D721Med (cell line): ENCODE results near the gene REV3L.

Experiments used
- DNase-seq: peaks from one replicate; pipeline ENCODE4 v3.0.0; 2011; ENCODE audit warnings: low spot score; ENCODE audit not compliant: insufficient read length
- FAIRE-seq: peaks from 2 replicates; lab custom pipeline; 2011; peaks lifted over from hg19 to GRCh38; lab: Jason Lieb, UNC
- TF ChIP-seq, protein P1 (sequence below): IDR thresholded peaks from 2 replicates; pipeline ENCODE4 v1.5.1; 2012; ENCODE audit warnings: mild to moderate bottlenecking, control low read depth; ENCODE audit not compliant: insufficient read depth; ENCODE audit errors: missing control alignments

The REV3L gene

DNA sequence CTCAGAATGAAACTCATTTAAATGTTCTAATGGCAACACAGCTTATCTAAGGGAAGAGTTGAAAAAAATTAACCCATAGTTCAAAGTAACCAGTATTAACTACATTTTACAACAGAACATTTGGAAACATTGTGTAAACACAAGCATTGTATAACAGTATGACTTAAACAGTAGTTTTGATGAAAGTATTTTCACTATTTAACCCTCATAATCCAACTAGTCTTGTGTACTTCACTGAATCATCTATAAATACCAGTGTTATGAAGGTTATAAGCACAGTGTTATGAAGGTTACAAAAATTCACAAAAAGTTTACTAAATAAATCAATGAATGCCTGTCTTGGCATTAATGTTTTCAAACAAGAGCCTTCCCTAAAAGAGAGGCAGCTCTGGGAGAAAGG lies 66.5 kb downstream of the REV3L start:
- DNase-seq: no peak
- FAIRE-seq: no peak
- TF ChIP-seq, protein P1, sequence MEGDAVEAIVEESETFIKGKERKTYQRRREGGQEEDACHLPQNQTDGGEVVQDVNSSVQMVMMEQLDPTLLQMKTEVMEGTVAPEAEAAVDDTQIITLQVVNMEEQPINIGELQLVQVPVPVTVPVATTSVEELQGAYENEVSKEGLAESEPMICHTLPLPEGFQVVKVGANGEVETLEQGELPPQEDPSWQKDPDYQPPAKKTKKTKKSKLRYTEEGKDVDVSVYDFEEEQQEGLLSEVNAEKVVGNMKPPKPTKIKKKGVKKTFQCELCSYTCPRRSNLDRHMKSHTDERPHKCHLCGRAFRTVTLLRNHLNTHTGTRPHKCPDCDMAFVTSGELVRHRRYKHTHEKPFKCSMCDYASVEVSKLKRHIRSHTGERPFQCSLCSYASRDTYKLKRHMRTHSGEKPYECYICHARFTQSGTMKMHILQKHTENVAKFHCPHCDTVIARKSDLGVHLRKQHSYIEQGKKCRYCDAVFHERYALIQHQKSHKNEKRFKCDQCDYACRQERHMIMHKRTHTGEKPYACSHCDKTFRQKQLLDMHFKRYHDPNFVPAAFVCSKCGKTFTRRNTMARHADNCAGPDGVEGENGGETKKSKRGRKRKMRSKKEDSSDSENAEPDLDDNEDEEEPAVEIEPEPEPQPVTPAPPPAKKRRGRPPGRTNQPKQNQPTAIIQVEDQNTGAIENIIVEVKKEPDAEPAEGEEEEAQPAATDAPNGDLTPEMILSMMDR: no peak

DNA sequence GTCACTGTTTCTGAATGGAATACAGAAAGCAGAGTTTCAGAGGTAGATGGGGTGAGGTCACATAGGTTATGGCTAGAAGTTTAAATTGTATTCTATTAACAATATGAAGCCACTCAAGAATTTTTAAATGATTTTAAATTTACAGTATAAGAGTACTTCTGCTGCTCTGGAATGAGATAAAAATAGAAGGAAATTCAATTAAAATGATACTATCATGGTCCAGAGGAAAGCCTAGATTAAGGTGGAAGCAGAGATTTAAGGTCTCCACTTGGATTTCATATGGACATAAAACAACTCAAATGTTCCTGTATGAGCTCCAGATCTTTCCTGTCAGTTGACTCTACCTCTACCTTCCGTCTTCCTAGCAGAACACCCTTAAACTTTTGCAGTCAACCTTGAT lies 68.6 kb downstream of the REV3L start:
- DNase-seq (no peak), FAIRE-seq (no peak)
- TF ChIP-seq, protein P1: no peak

DNA sequence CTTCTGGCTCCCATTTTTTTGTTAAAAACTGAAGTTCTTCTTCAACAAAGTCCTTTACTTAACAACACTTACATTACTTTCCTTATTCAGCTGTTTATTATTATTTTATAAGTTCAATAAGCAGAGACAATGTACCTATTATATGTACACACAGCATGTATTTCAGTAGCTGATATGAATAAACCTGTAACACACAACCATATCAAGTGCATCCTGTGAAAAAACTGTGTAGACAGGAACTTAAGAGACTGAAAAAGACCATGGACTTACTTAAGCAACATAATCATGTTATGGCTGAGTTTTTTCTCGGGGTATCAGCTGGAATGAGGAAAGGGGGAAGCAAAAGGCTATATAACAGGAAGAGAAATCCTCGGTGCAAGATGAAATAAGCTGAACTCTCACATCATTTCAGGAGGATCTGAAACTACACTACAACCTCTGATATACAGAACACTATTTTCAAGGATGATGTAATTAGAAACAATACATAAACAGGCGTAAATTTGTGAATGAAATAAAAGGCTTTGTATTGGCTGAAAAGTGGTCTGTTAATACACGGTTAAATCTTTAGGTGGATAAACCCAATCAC lies 70.9 kb downstream of the REV3L start:
- FAIRE-seq: no peak
- TF ChIP-seq, protein P1: no peak
- DNase-seq: no peak

DNA sequence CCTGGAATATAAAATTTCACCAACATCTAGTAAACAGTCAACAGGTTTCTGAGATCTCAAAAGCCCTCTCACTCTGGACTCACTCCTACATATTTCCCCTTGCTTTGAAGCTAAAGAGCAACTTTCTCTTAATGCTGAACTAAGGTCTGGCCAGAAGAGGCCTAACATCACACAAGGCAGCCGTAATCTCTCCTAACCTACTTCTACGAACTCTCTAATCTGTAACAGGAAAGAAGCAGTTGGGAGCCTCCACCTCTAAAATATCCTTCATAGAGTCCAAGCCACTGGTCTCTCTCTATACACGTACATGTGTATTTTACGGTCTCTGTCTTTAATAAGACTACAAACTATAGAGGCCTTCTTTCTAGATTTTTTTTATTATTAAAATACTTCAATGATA lies 72.0 kb downstream of the REV3L start:
- DNase-seq: no peak
- TF ChIP-seq, protein P1: no peak
- FAIRE-seq: no peak

DNA sequence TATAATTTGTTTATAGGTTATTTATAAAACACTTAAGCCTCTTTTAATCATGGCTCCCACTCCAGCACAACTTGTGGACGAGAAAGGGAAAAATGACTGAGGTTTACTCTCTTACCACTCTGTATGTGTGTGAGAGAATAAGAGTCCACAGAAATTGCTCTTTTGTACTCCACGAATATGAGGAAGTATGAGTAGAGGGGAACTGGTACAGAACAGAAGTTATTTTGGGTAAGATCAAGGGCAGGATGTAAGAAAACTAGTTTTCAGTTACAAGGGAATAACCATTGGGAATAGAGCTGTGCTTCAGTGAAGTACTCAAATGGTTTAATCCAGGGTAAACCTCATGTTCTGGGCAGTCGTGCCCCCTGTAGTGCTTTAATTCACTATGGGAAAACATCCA lies 72.6 kb downstream of the REV3L start:
- DNase-seq (no peak), FAIRE-seq (no peak)
- TF ChIP-seq, protein P1: no peak

DNA sequence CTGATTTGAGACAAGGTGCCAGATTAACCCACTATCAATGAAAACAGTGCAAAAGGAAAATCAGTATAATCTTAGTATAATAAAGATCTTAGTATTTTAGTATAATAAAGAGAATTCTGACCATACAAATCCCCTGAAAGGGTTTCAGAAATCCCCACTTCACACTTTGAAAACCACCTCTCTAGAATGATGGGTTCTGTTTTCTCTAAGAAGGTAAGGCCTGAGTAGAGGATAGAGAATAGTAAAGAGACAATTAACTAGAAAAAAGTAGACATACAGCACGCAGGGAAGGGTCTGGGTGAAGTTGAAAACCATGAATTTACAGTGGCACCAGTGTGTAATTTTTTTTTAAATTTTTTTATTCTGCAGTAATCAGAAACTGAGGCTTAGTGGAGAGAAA lies 73.6 kb downstream of the REV3L start:
- FAIRE-seq (no peak), DNase-seq (no peak)
- TF ChIP-seq, protein P1: no peak

DNA sequence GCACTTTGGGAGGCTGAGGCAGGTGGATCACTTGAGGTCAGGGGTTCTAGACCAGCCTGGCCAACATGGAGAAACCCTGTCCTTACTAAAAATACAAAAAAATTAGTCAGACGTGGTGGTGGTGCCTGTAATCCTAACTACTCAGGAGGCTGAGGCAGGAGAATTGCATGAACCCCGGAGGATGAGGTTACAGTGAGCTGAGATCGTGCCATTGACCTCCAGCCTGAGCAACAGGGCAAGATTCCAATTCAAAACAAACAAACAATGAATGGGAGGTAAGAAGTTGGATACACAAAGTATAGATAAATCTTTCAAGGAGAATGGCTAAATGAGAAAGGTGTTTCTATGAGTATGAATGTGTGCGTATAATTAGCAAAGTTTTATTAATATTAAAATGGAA lies 75.3 kb downstream of the REV3L start:
- TF ChIP-seq, protein P1: no peak
- FAIRE-seq (no peak), DNase-seq (no peak)
